Psoas muscle (tissue), 8 donors: ENCODE data around the gene TMEM108. TPM values are rescaled to one million over a fixed set of nuclear protein-coding genes. Genes with fewer than 3 reads are reported as not detected.
A peak's percentile ranks its signal among the peaks of the same experiment; 100 is the strongest.

ENCODE experiments used
- ATAC-seq, 4 donors: fragments of 200-7000 bp; cut with Tn5 transposase; one replicate each; pipeline ENCODE4 v1.9.1; 2020; ENCODE audit warnings: moderate library complexity in 3 of 4, mild to moderate bottlenecking in 2 of 4
- DNase-seq, 2 donors: peaks; one replicate each; pipeline ENCODE4 v3.0.0-alpha.2; 2020
- H3K27ac ChIP-seq: fragments of 200-600 bp; one replicate; pipeline ENCODE4 v1.8.0; 2022
- H3K27me3 ChIP-seq, 3 donors: fragments of 200-600 bp in 1 of 3; one replicate each; pipeline versions ENCODE4 v1.6.1 to v1.8.0; 2013 to 2022; ENCODE audit warnings: low read length in 2 of 3, mild to moderate bottlenecking in 2 of 3, moderate library complexity in 1 of 3; ENCODE audit not compliant: insufficient read depth in 3 of 3
- H3K36me3 ChIP-seq, 2 donors: fragments of 200-600 bp in 1 of 2; one replicate each; pipeline versions ENCODE4 v1.6.1 to v1.8.0; 2013 to 2022; ENCODE audit warnings: low read depth in 1 of 2, mild to moderate bottlenecking in 1 of 2, moderate library complexity in 1 of 2; ENCODE audit not compliant: insufficient read depth in 1 of 2
- H3K4me1 ChIP-seq: fragments of 200-600 bp; one replicate; pipeline ENCODE4 v1.8.0; 2022
- H3K4me3 ChIP-seq: fragments of 200-600 bp; one replicate; pipeline ENCODE4 v1.8.0; 2022; ENCODE audit warnings: mild to moderate bottlenecking
- H3K9me3 ChIP-seq: fragments of 200-600 bp; one replicate; pipeline ENCODE4 v1.8.0; 2022
- WGBS, 3 donors: extraction: QIAGEN DNeasy Blood & Tissue Kit; methylation state at CpG; one replicate each; pipeline versions ENCODE4 v1.1.6 to v1.1.7; 2013; 5-methylcytosine and 5-hydroxymethylcytosine counted together
- intact Hi-C, 2 donors: fragments of 100-400 bp; cut with DNase I; formaldehyde crosslinking; loops; one replicate each; pipeline versions ENCODE4 v1.11.0 to v1.14.2; 2022
- polyA plus RNA-seq, 3 donors: library from polyadenylated mRNA; stranded (reverse); fragments of 200-250 nt; gene quantifications; one replicate each; pipeline ENCODE4 v1.2.3, GENCODE V29; 2013
- total RNA-seq, 4 donors: library from RNA; stranded (reverse); fragmentation: NEBNext Ultra II Directional in 2 of 4; extraction: Animal tissue kit (Norgen Biotek cat#: 25700) in 2 of 4; gene quantifications; one replicate each; pipeline versions ENCODE4 v1.2.1 to v1.2.4, GENCODE V29; 2021 to 2023
- TF ChIP-seq, protein P1 (sequence below): fragments of 200-600 bp; IDR thresholded peaks from one replicate; pipeline ENCODE4 v1.8.0; 2022; ENCODE audit warnings: antibody characterized with exemption
- donor health status: healthy with polysubstance abuse.
- donor health status: DM: no; HTN: no; CAD: no; lungs with moderate emphysema.
- donor health status: Bipolar disorder and iron deficiency.
- donor health status: healthy.
- donor health status: DM: yes; HTN: yes; CAD: no.
- donor health status: DM: no; HTN: no; CAD: no.
- donor health status: DM: no; HTN: no; CAD: no.
- donor health status: DM: yes; HTN: yes; CAD: no.

Gene TMEM108
- total and polyA plus RNA-seq, 7 donors = 2.4 to 10.5 (median 6.5) TPM

DNA sequence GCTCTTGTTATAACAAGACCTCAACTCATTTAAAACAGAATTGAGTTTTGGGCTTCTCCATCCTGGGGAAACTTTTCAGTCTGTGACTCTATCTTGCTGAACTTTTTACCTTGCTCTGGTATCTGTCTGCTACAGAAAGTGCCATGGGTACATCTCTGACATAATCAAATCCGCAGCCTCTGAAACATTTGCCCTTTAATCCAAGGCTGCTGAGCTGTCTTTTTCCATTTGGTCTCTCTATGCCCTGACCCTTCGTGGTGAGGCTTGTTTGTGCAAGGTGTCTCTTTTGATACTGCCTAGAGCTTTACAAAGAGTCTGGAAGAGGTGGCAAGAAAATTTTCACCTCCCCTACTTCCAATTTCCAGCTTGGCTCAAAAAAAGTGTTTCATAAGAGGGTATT is 11.3 kb downstream of the TMEM108 start:
- H3K4me1 ChIP-seq = peaks cover 7% of the 10 kb centered on the region

DNA sequence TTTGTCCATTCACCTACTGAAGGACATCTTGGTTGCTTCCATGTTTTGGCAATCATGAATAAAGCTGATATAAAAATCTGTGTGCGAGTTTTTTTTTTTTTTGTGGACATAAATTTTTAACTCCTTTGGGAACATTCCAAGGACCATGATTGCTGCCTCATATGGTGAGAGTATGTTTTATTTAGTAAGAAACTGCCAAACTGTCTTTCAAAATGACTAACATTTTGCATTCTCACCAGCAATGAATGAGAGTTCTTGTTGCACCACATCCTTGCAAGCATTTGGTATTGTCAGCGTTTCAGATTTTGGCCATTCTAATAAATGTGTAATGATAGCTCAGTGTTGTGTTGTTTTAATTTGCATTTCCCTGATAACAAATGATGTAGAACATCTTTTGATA is 12.7 kb downstream of the TMEM108 start:
- DNase-seq (no peak), ATAC-seq (no peak)
- TF ChIP-seq, protein P1, sequence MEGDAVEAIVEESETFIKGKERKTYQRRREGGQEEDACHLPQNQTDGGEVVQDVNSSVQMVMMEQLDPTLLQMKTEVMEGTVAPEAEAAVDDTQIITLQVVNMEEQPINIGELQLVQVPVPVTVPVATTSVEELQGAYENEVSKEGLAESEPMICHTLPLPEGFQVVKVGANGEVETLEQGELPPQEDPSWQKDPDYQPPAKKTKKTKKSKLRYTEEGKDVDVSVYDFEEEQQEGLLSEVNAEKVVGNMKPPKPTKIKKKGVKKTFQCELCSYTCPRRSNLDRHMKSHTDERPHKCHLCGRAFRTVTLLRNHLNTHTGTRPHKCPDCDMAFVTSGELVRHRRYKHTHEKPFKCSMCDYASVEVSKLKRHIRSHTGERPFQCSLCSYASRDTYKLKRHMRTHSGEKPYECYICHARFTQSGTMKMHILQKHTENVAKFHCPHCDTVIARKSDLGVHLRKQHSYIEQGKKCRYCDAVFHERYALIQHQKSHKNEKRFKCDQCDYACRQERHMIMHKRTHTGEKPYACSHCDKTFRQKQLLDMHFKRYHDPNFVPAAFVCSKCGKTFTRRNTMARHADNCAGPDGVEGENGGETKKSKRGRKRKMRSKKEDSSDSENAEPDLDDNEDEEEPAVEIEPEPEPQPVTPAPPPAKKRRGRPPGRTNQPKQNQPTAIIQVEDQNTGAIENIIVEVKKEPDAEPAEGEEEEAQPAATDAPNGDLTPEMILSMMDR = no peak
- no peaks in the 10 kb centered on the region for H3K27me3 ChIP-seq
- H3K36me3 ChIP-seq = peaks cover 0 to 12% of the 10 kb centered on the region in 2 donors
- intact Hi-C loops = no loop called here
- peaks cover 12% of the 10 kb centered on the region for H3K4me1 ChIP-seq
- H3K27ac ChIP-seq = no peak overlapping the region
- H3K4me3 ChIP-seq = no peak overlapping the region
- H3K9me3 ChIP-seq = no peaks in the 10 kb centered on the region
- 90 to 95% (median 92%) methylated on average over 2 of the region's 2 CpGs for WGBS, 3 donors

More for the DNA sequence above, 11.3 kb downstream of the TMEM108 start:
- TF ChIP-seq, protein P1 = no peak
- ATAC-seq (peak in 2 of 4 donors; percentile 62 to 87), DNase-seq (no peak)
- 24 to 38% (median 27%) methylated on average over 2 of the region's 2 CpGs for WGBS, 3 donors
- Histone ChIP-seq H3K9me3 (no peaks in the 10 kb centered on the region), H3K27me3 (no peaks in the 10 kb centered on the region), H3K36me3 (peaks cover 3 to 15% of the 10 kb centered on the region in 2 donors), H3K4me3 (no peak overlapping the region), H3K27ac (no peak overlapping the region)
- intact Hi-C loops = no loop called here

DNA sequence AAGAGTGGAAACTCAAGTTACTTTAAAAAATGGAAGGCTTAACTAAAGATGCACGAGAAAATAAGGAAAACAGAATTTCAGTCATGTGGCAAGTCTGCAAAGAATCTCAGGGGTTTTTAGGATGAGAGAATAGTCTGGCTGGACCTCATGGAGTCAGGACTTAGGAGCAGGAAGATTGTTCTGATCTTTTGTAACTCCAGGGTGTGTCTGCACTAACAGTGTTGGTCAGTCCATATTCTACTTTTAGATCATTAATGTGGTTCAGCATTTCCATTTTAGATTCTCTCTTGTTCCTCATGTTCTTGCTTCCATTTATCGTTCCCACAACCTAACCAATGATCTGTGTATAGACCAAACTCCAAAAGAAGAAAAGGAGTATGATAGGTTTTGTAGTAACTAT is 15.3 kb downstream of the TMEM108 start:
- Histone ChIP-seq H3K9me3 (no peaks in the 10 kb centered on the region), H3K27ac (no peak overlapping the region), H3K36me3 (no peaks in the 10 kb centered on the region), H3K4me1 (peaks cover 12% of the 10 kb centered on the region), H3K27me3 (no peaks in the 10 kb centered on the region), H3K4me3 (no peak overlapping the region)
- TF ChIP-seq, protein P1 = no peak
- DNase-seq (no peak), ATAC-seq (peak in 1 of 4 donors; percentile 38)
- intact Hi-C loops = no loop called here
- 78 to 87% (median 80%) methylated on average over 2 of the region's 2 CpGs for WGBS, 3 donors

DNA sequence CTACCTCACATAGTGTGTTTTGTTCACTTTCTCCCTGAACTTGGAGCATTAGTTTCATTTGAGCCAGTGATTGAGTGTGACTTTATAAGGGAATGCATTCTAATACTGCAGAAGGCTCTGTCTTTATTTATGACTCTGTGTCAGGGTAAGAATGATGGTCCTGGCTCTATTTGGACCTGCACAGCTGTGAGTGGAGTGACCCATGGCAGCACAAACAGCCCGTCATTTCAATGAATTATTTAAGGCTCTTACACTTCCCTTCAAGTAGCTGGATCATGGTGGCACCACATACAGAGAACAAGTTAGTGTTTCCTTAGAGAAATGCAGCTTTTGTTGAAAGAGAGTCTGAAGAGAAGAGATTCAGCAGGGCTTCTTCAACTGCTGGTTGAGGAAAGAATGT is 16.4 kb downstream of the TMEM108 start:
- ATAC-seq (peak; percentile 54 to 92 (median 74)), DNase-seq (no peak)
- TF ChIP-seq, protein P1 = no peak
- H3K27ac ChIP-seq = peak overlapping the region; percentile 58
- peaks cover 12% of the 10 kb centered on the region for H3K4me1 ChIP-seq
- intact Hi-C loops = no loop called here
- H3K36me3 ChIP-seq = no peaks in the 10 kb centered on the region
- no peaks in the 10 kb centered on the region for H3K27me3 ChIP-seq
- WGBS, 3 donors = 20 to 27% (median 21%) methylated on average over 1 of the region's 1 CpG
- H3K4me3 ChIP-seq = no peak overlapping the region
- H3K9me3 ChIP-seq = no peaks in the 10 kb centered on the region

DNA sequence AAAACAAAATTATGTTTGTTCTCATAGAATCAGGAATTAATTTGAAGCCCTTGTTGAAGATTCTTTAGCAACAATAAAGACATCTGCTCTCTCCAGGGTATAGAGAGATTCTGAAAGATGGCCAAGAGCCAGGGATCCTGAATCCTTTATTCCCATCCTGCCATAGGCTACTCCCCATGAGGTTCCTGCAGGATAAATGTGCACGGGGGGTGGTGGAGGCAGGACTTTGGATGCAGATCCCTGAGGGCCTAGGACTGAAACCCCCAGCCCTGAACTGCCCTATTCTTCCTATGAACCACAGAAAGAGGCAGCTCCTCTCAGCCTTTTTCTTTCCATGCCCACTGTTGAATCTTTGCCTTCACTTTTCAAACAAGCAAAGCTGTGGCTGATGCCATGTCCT is 17.1 kb downstream of the TMEM108 start:
- no peaks in the 10 kb centered on the region for H3K27me3 ChIP-seq
- H3K27ac ChIP-seq = peak overlapping the region; percentile 58
- WGBS, 3 donors = 33 to 52% (median 35%) methylated on average over 1 of the region's 1 CpG
- no peaks in the 10 kb centered on the region for H3K36me3 ChIP-seq
- no peaks in the 10 kb centered on the region for H3K9me3 ChIP-seq
- no peak overlapping the region for H3K4me3 ChIP-seq
- intact Hi-C loops = no loop called here
- ATAC-seq (no peak), DNase-seq (no peak)
- H3K4me1 ChIP-seq = peaks cover 14% of the 10 kb centered on the region
- TF ChIP-seq, protein P1 = no peak
